Retinal pigment epithelial cell (primary cell): ENCODE data around the gene SRPK1.
"Not testable (repeated sequence)": the region's sequence is repeated elsewhere in the genome, so short reads cannot be mapped to it uniquely, and the experiment has no call there.

Experiments
- DNase-seq: peaks from one replicate; pipeline ENCODE4 v3.0.0-alpha.2; 2010; ENCODE audit warnings: low read depth
- H3K4me3 ChIP-seq: 2 replicates; pipeline ENCODE4 v1.5.1; 2011; ENCODE audit warnings: mild to moderate bottlenecking, low read length, control low read depth, moderate library complexity
- CTCF ChIP-seq: conservative IDR thresholded peaks from 2 replicates; pipeline ENCODE4 v1.5.1; 2011; ENCODE audit warnings: low read depth, low read length, control low read depth, inconsistent platforms

SRPK1 gene

DNA sequence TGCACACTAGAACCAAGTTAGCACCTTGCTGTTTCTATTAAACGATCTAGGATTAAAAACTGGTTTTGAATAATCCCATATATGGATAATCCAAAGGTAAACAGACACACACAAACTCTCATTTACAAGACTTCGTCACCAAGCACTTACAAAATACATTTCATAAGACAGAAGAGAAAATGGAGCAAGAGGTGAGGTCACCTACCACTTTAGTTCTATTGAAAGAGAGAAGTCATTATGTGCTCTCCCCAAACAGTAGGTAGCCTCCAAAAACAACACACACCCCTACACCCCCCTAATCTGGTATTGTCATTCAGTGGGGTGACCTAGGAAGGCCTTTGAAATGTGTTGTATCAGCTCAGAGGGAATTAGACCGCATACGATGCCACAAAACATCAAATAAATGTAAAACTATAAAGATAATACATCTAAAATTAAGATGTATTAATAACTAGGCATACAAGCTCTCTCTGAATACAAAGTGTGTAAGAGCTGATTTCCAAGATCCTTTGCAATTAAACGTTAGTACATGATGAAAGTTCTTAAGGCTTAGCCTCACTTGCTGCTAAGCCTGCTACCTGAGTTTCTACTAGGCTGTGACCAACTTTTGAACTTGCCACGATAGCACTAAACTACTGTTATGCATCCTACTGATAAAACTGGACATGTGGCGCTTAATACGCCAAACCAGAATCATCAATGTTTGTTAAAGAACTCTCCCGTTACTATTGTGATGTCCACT lies 1.6 kb downstream of the SRPK1 start:
- H3K4me3 ChIP-seq: peak overlapping the region; percentile 82
- TF ChIP-seq CTCF: no peak
- no peak for DNase-seq

DNA sequence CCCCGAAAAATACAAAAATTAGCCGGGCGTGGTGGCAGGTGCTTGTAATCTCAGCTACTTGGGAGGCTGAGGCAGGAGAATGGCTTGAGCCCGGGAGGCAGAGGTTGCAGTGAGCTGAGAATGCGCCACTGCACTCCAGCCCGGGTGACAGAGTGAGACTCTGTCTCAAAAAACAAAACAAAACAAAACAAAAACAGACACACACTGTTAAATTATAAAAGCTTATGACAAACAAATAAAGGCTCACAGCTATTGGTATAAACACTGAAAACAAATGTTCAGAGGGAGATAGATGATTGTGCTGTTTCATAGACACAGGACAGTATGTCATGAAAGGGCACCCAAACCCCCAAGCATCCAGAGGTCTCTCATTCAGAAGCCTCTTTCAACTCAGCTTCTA lies 4.0 kb downstream of the SRPK1 start:
- not testable (repeated sequence) for H3K4me3 ChIP-seq

DNA sequence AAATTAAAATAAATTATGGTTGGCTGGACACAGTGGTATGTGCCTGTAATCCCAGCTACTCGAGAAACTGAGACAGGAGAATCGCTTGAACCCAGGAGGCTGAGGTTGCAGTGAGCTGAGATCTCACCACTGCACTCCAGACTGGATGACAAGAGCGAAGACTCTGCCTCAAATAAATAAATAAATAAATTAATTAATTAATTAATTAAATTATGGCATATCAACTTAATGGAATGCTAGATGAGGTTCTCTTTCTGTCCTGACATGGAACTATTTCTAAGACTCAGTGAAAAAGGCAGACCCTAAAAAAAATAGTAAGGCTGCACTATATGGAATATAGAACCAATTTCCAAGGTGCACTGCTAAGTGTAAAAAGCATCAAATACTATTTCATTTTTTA lies 4.8 kb downstream of the SRPK1 start:
- TF ChIP-seq CTCF: no peak
- no peak overlapping the region for H3K4me3 ChIP-seq
- no peak for DNase-seq

More for the DNA sequence above, 4.0 kb downstream of the SRPK1 start:
- not testable (repeated sequence) for DNase-seq

GRCh38 chr6:35914536-35914935 lies 6.4 kb downstream of the SRPK1 start:
- no peak for TF ChIP-seq CTCF
- DNase-seq: no peak
- H3K4me3 ChIP-seq: no peak overlapping the region

GRCh38 chr6:35911871-35912653 lies 8.8 kb downstream of the SRPK1 start:
- DNase-seq: no peak
- no peak overlapping the region for H3K4me3 ChIP-seq
- no peak for TF ChIP-seq CTCF

DNA sequence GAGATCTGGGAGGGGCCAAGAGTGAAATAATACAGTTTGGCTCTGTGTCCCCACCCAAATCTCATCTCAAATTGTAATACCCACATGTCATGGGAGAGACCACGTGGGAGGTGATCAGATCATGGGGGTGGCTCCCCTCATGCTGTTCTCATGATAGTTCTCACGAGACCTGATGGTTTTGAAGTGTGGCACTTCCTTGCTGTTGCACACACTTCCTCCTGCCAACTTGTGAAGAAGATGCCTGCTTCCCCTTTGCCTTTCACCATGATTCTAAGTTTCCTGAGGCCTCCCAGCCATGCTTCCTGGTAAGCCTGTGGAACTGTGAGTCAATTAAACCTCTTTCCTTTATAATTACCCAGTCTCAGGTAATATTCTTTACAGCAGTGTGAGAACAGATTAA lies 11.3 kb downstream of the SRPK1 start:
- H3K4me3 ChIP-seq, DNase-seq: not testable (repeated sequence)

DNA sequence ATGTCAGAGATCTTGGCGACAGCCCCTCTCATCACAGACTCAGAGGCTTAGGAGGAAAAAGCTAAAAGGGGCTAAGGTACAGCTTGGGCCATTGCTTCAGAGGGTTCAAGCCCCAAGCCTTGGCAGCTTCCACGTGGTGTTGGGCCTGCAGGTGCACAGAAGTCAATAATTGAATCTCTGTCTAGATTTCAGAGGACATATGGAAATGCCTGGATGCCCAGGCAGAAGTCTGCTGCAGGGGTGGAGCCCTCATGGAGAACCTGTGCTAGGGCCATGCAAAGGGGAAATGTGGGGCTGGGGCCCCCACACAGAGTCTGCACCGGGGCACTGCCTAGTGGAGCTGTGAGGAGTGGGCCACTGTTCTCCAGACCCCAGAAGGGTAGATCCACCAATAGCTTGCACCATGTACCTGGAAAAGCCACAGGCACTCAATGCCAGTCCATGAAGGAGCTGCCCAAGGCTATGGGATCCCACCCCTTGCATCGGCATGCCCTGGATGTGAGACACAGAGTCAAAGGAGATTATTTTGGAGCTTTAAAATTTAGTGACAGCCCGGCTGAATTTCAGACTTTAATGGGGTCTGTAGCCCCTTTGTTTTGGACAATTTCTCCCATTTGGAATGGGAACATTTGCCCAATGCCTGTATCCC lies 12.0 kb downstream of the SRPK1 start:
- not testable (repeated sequence) for H3K4me3 ChIP-seq, DNase-seq

DNA sequence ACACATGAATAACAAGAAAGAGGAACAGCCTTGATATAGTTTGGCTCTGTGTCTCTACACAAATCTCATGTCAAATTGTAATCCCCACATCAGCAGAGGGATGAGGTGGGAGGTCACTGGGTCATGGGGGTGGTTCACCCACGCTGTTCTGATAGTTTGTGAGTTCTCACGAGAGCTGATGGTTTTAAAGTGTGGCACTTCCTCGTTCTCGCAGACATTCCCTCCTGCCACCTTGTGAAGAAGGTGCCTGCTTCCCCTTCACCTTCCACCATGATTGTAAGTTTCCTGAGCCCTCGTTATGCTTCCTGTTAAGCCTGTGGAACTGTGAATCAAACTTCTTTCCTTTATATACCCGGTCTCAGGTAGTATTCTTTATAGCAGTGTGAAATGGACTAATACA lies 13.1 kb downstream of the SRPK1 start:
- H3K4me3 ChIP-seq: no peak overlapping the region
- DNase-seq: no peak
- no peak for TF ChIP-seq CTCF
